Fibroblast of lung (primary cell): Measurements from ENCODE around the gene SRD5A3. TPM values are rescaled to one million over a fixed set of nuclear protein-coding genes. Genes with fewer than 3 reads are reported as not detected.

ENCODE experiments used
- DNase-seq, 2 donors: peaks; one replicate each; pipeline versions ENCODE4 v3.0.0 to v3.0.0-alpha.2; 2010; ENCODE audit warnings: low read depth in 2 of 2
- H2AFZ ChIP-seq: 2 replicates; pipeline ENCODE4 v1.5.1; 2012; ENCODE audit warnings: low read length, control low read depth, inconsistent platforms
- H3K27ac ChIP-seq: 2 replicates; pipeline ENCODE4 v1.5.1; 2011; ENCODE audit warnings: low read length, control low read depth; ENCODE audit not compliant: insufficient read depth
- H3K27me3 ChIP-seq: 2 replicates; pipeline ENCODE4 v1.5.1; 2011; ENCODE audit warnings: mild to moderate bottlenecking, low read length; ENCODE audit not compliant: control insufficient read depth, insufficient read depth
- H3K36me3 ChIP-seq: 2 replicates; pipeline ENCODE4 v1.5.1; 2011; ENCODE audit warnings: low read length; ENCODE audit not compliant: control insufficient read depth, insufficient read depth
- H3K4me1 ChIP-seq: 2 replicates; pipeline ENCODE4 v1.5.1; 2011; ENCODE audit warnings: low read length; ENCODE audit not compliant: control insufficient read depth, insufficient read depth; ENCODE audit errors: extremely low read depth
- H3K4me2 ChIP-seq: 2 replicates; pipeline ENCODE4 v1.5.1; 2011; ENCODE audit warnings: low read length, control low read depth; ENCODE audit not compliant: insufficient read depth; ENCODE audit errors: extremely low read depth
- H3K4me3 ChIP-seq, 4 experiments: fragments of 200-600 bp in 1 of 4; sonication (generic) in 1 of 4; replicated peaks in 1 of 4; 2 replicates each; pipeline ENCODE4 v1.5.1; 2011 to 2016; ENCODE audit warnings: low read length in 4 of 4, low read depth in 3 of 4, mild to moderate bottlenecking in 3 of 4, control low read depth in 2 of 4, inconsistent platforms in 1 of 4, mixed read lengths in 1 of 4; ENCODE audit not compliant: insufficient read depth in 1 of 4; ENCODE audit errors: control extremely low read depth in 1 of 4
- H3K79me2 ChIP-seq: 2 replicates; pipeline ENCODE4 v1.5.1; 2012; ENCODE audit warnings: mild to moderate bottlenecking, low read length, inconsistent platforms; ENCODE audit not compliant: control insufficient read depth, insufficient read depth
- H3K9ac ChIP-seq: 2 replicates; pipeline ENCODE4 v1.5.1; 2011; ENCODE audit warnings: mild to moderate bottlenecking, low read length, control low read depth; ENCODE audit not compliant: insufficient read depth
- H3K9me3 ChIP-seq: 2 replicates; pipeline ENCODE4 v1.5.1; 2012; ENCODE audit warnings: low read depth, low read length; ENCODE audit not compliant: control insufficient read depth, insufficient read depth
- H4K20me1 ChIP-seq: 2 replicates; pipeline ENCODE4 v1.5.1; 2011; ENCODE audit warnings: low read length; ENCODE audit not compliant: control insufficient read depth, insufficient read depth; ENCODE audit errors: extremely low read depth
- EZH2 ChIP-seq: IDR thresholded peaks from 2 replicates; pipeline ENCODE4 v1.5.1; 2012; ENCODE audit warnings: low read length, control low read depth, mild to moderate bottlenecking; ENCODE audit errors: missing control alignments
- polyA plus RNA-seq, 2 donors: library from polyadenylated mRNA; depleted of rRNA in 1 of 2; stranded (reverse) in 1 of 2; unstranded in 1 of 2; fragments of >200 nt; gene quantifications; 2 replicates each; pipeline ENCODE4 v1.2.1, GENCODE V29; 2011 to 2012; ENCODE audit warnings: missing spikeins in 1 of 2
- total RNA-seq: library from RNA; depleted of rRNA; stranded (reverse); fragments of >200 nt; gene quantifications from 2 replicates; pipeline ENCODE4 v1.2.1, GENCODE V29; 2014
- TF ChIP-seq, protein P1 (sequence below), 2 donors: IDR thresholded peaks in 1 of 2; conservative IDR thresholded peaks in 1 of 2; 1 replicate in 1 of 2; 2 replicates in 1 of 2; pipeline ENCODE4 v1.5.1; 2011 to 2012; ENCODE audit warnings: low read length in 2 of 2, control low read depth in 1 of 2, inconsistent platforms in 1 of 2, low read depth in 1 of 2, mild to moderate bottlenecking in 1 of 2

Gene SRD5A3
- total and polyA plus RNA-seq, 2 donors (not counting 1 experiment from before 2014, with no cell fraction given): 5.0 to 12.3 TPM

DNA sequence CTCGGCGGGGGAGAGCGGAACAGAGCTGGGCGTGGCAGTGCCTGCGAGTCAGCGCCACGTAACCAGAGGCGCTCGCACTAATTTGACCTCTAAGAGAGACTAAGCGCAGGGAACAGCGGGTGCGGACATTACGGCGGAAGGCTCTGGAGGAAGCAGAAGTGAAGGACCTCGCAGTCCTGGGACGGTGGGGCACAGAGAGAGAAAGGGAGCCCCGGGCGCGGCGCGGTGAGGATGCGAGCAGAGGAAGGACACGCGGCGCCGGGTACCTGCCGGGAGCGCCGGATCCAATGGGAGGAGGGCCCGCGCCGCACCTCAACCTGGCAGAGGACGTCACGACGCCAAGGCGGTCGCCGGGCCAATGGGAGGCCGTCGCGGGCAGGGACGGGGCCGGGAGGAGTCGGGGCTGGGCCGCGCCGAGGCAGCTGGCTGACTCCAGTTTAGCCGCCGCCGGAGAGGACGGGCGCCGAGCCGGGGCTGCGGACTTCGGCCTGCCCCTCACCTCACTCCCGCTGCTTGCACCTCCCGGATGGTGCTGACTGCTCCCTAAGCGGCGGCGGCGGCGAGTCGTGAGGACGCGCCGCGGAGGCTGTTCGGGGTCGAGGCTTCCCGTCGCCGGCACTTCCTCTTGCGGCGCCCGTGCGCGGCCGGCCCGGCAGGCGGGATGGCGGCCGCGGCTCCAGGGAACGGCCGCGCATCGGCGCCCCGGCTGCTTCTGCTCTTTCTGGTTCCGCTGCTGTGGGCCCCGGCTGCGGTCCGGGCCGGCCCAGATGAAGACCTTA is 49.7 kb downstream of the SRD5A3 start, which contains the start of gene TMEM165:
TMEM165 (plus strand) TSS at position 429 of the 779 bp plus-strand sequence; CDS start at position 662, 233 bp downstream.
- H3K36me3 ChIP-seq: peaks cover 6% of the 10 kb centered on the region
- peaks cover 2% of the 10 kb centered on the region for H4K20me1 ChIP-seq
- peak within 1 kb of the TSS; percentile 60 to 98 (median 90) for H3K4me3 ChIP-seq
- H3K4me2 ChIP-seq: peak within 1 kb of the TSS; percentile 89
- H3K9ac ChIP-seq: peak within 1 kb of the TSS; percentile 98
- peak within 1 kb of the TSS; percentile 28 for H2AFZ ChIP-seq
- no peaks in the 10 kb centered on the region for H3K9me3 ChIP-seq
- H3K79me2 ChIP-seq: peaks cover 47% of the 10 kb centered on the region
- peak within 1 kb of the TSS; percentile 96 for H3K27ac ChIP-seq
- no peaks in the 10 kb centered on the region for H3K27me3 ChIP-seq
- peaks cover 8% of the 10 kb centered on the region for H3K4me1 ChIP-seq
- no peak for TF ChIP-seq EZH2
- TF ChIP-seq, protein P1, sequence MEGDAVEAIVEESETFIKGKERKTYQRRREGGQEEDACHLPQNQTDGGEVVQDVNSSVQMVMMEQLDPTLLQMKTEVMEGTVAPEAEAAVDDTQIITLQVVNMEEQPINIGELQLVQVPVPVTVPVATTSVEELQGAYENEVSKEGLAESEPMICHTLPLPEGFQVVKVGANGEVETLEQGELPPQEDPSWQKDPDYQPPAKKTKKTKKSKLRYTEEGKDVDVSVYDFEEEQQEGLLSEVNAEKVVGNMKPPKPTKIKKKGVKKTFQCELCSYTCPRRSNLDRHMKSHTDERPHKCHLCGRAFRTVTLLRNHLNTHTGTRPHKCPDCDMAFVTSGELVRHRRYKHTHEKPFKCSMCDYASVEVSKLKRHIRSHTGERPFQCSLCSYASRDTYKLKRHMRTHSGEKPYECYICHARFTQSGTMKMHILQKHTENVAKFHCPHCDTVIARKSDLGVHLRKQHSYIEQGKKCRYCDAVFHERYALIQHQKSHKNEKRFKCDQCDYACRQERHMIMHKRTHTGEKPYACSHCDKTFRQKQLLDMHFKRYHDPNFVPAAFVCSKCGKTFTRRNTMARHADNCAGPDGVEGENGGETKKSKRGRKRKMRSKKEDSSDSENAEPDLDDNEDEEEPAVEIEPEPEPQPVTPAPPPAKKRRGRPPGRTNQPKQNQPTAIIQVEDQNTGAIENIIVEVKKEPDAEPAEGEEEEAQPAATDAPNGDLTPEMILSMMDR (conservative IDR thresholded peaks at IDR 0.05 in 1 of 2, IDR thresholded peaks at IDR 0.05 in 1 of 2; ENCODE audit: low read depth in 1 of 2, low read length in 2 of 2): no peak
- DNase-seq: peak; percentile 85 to 89

DNA sequence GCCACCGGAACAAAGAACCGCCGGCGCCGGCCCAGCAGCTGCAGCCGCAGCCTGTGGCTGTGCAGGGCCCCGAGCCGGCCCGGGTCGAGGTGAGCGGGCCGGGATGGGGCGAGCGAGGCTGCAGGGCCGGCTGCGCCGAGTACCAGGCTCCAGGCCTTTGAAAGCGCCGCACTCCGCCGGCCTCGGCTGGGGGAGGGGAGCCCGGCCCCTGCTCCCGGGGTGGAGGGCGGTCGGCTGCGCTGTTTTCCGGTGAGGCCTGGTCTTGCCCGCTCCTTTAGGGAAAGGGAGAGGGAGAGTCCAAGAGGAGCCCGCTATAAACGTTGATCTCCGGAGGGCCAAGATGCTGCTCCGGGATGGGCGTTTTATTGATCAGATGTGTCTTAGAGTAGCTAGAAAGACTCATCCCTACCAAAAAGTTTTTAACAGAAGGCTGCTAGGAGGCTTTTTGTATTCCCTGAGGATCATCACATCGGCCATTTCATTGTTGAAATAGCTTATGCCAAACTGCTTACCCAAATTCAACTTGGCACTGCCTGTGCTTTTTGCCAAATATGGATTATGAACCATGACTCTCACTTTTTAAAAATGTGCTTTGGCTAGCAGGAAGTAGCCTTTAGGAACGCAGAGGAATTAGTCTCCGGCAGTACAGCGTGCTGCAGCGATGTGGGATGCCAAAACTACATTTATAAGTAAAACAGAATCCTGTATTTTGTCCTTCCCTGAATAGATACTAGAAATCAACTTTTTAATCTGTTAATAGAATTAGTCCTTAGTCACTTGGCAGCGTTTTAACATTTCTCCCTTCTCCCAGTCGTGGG is 50.5 kb downstream of the SRD5A3 start:
- Histone ChIP-seq H3K4me3 (peak overlapping the region; percentile 60 to 98 (median 90)), H4K20me1 (peaks cover 2% of the 10 kb centered on the region), H3K9me3 (no peaks in the 10 kb centered on the region), H3K9ac (peak overlapping the region; percentile 98), H3K79me2 (peaks cover 55% of the 10 kb centered on the region), H3K4me1 (peaks cover 8% of the 10 kb centered on the region), H3K36me3 (peaks cover 6% of the 10 kb centered on the region), H3K27me3 (no peaks in the 10 kb centered on the region), H2AFZ (no peak overlapping the region), H3K27ac (peak overlapping the region; percentile 96), H3K4me2 (peak overlapping the region; percentile 77)
- TF ChIP-seq EZH2: no peak
- TF ChIP-seq, protein P1 (conservative IDR thresholded peaks at IDR 0.05 in 1 of 2, IDR thresholded peaks at IDR 0.05 in 1 of 2; ENCODE audit: low read depth in 1 of 2, low read length in 2 of 2): no peak
- DNase-seq: peak; percentile 43 to 79

DNA sequence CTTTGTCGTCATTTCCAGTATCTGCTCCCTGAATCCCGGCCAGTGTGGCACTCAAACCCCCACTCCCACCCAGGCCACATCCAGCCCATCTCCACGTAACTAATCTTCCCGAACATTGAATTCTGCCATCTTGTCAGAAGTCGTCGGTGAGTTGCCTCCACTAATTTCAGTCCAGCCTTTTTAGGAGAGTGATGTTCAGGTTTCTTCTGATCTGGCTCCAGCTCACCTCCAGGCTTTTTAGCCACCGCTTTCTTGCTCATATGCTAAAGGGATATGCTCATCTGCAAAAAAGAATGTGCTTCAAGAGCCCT is 51.0 kb downstream of the SRD5A3 start:
- H3K36me3 ChIP-seq: peaks cover 6% of the 10 kb centered on the region
- DNase-seq: no peak
- TF ChIP-seq EZH2: no peak
- TF ChIP-seq, protein P1 (conservative IDR thresholded peaks at IDR 0.05 in 1 of 2, IDR thresholded peaks at IDR 0.05 in 1 of 2; ENCODE audit: low read depth in 1 of 2, low read length in 2 of 2): no peak
- H3K27ac ChIP-seq: peak overlapping the region; percentile 96
- H3K9ac ChIP-seq: peak overlapping the region; percentile 98
- no peaks in the 10 kb centered on the region for H3K9me3 ChIP-seq
- H3K79me2 ChIP-seq: peaks cover 58% of the 10 kb centered on the region
- no peaks in the 10 kb centered on the region for H3K27me3 ChIP-seq
- peaks cover 2% of the 10 kb centered on the region for H4K20me1 ChIP-seq
- peak overlapping the region; percentile 77 for H3K4me2 ChIP-seq
- H3K4me3 ChIP-seq: peak overlapping the region; percentile 60 to 98 (median 90)
- H3K4me1 ChIP-seq: peaks cover 8% of the 10 kb centered on the region
- H2AFZ ChIP-seq: no peak overlapping the region
